Measurements from ENCODE around the gene GUCY2C. TPM values are rescaled to one million over a fixed set of nuclear protein-coding genes. Genes with fewer than 3 reads are reported as not detected.

Gene GUCY2C
- total and polyA plus RNA-seq, 2 donors (not counting 3 experiments of a cell fraction or from before 2014, with no cell fraction given): not detected

DNA sequence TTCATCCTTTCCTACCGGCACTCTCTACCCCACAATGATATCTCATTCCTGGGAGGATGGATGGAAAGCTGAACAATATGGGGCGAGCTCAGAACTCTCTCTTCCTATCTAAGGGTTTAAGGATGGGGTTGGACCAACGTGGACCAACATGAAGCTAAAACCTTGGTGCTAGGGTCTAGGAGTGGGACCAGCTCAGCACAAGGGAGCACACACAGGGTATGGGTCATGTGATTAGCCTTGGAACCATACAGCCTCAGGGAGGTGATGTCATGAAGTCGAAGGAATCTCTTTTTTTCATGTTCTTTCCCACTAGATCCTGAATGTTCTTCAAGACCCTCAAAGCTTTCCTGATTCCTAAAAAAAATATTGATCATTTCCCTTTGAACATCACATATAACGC lies 3.3 kb downstream of the GUCY2C start:
- intact Hi-C loops (cut with micrococcal nuclease) (no loop called here), dilution Hi-C loops (cut with MboI; ENCODE audit: extremely low pct_ligation_motif_present, low sequenced_read_pairs) (no loop called here)
- ChIA-PET CTCF (interaction anchor here (1.3 kb wide), 1 partner anchor 63 kb away, joined by 3 read pairs; no protein-coding TSS in a partner anchor), POLR2A (no interaction called here)
- H4K20me1 ChIP-seq (replicated peaks; ENCODE audit: control insufficient read depth, extremely low read depth, insufficient read depth, low read length): no peaks in the 10 kb centered on the region
- no peaks in the 10 kb centered on the region for H3K9me1 ChIP-seq (replicated peaks; ENCODE audit: control insufficient read depth, extremely low read depth, insufficient read depth, low read length)
- H3K27me3 ChIP-seq (ENCODE audit: control insufficient read depth in 2 of 2, insufficient read depth in 2 of 2, low read length in 2 of 2): no peaks in the 10 kb centered on the region
- no peaks in the 10 kb centered on the region for H3K36me3 ChIP-seq (ENCODE audit: control insufficient read depth in 2 of 2, extremely low read depth in 1 of 2, insufficient read depth in 2 of 2, low read length in 2 of 2)
- BruUV-seq (replicated peaks): no TSS peak
- no peak overlapping the region for H3K4me2 ChIP-seq (ENCODE audit: insufficient read depth, low read length)
- H3K4me1 ChIP-seq (ENCODE audit: control insufficient read depth, extremely low read depth, insufficient read depth, low read length): no peaks in the 10 kb centered on the region
- H3K9me3 ChIP-seq (replicated peaks; ENCODE audit: control insufficient read depth, insufficient read depth, low read length): no peaks in the 10 kb centered on the region
- no peak for TF ChIP-seq POLR2A (IDR thresholded peaks at IDR 0.05; ENCODE audit: low read depth, low read length)
- TF ChIP-seq, protein P1, sequence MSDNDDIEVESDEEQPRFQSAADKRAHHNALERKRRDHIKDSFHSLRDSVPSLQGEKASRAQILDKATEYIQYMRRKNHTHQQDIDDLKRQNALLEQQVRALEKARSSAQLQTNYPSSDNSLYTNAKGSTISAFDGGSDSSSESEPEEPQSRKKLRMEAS (IDR thresholded peaks at IDR 0.05; ENCODE audit: insufficient read depth, insufficient read length): no peak
- TF ChIP-seq POLR2AphosphoS5 (IDR thresholded peaks at IDR 0.05; ENCODE audit: insufficient read depth, low read depth, low read length): no peak
- no peak for TF ChIP-seq EZH2 (IDR thresholded peaks at IDR 0.05; ENCODE audit: borderline replicate concordance, low read depth, low read length, severe bottlenecking)
- TF ChIP-seq, protein P2, sequence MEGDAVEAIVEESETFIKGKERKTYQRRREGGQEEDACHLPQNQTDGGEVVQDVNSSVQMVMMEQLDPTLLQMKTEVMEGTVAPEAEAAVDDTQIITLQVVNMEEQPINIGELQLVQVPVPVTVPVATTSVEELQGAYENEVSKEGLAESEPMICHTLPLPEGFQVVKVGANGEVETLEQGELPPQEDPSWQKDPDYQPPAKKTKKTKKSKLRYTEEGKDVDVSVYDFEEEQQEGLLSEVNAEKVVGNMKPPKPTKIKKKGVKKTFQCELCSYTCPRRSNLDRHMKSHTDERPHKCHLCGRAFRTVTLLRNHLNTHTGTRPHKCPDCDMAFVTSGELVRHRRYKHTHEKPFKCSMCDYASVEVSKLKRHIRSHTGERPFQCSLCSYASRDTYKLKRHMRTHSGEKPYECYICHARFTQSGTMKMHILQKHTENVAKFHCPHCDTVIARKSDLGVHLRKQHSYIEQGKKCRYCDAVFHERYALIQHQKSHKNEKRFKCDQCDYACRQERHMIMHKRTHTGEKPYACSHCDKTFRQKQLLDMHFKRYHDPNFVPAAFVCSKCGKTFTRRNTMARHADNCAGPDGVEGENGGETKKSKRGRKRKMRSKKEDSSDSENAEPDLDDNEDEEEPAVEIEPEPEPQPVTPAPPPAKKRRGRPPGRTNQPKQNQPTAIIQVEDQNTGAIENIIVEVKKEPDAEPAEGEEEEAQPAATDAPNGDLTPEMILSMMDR (IDR thresholded peaks at IDR 0.05; ENCODE audit: extremely low read depth in 1 of 2, insufficient read depth in 1 of 2, low read depth in 1 of 2, low read length in 2 of 2): no peak
- no peak for TF ChIP-seq GATA2 (IDR thresholded peaks at IDR 0.05; ENCODE audit: insufficient read depth, insufficient read length, low read depth, low read length)
- TF ChIP-seq JUN (IDR thresholded peaks at IDR 0.05; ENCODE audit: borderline replicate concordance, insufficient read depth, insufficient read length, low read depth): no peak
- TF ChIP-seq MYC (IDR thresholded peaks at IDR 0.05; ENCODE audit: low read depth, low read length): no peak
- no peak for TF ChIP-seq FOS (IDR thresholded peaks at IDR 0.05; ENCODE audit: borderline replicate concordance, insufficient read depth, low read length)
- DNase-seq (ENCODE audit: low read depth, low spot score): no peak
- no peaks in the 10 kb centered on the region for H3K79me2 ChIP-seq (ENCODE audit: control insufficient read depth, insufficient read depth, low read length)
- no peak overlapping the region for H3K9ac ChIP-seq (replicated peaks; ENCODE audit: extremely low read depth, insufficient read depth, low read length)
- H3K4me3 ChIP-seq (replicated peaks in 1 of 3; ENCODE audit: insufficient read depth in 1 of 3, low read depth in 1 of 3, low read length in 3 of 3): no peak overlapping the region
- FAIRE-seq: no peak
- no peak overlapping the region for H3K27ac ChIP-seq (ENCODE audit: insufficient read depth, low read depth, low read length)
- no peak overlapping the region for H2AFZ ChIP-seq (ENCODE audit: low read depth, low read length)

Data from endothelial cell of umbilical vein (primary cell).